ENCODE measurements around the gene HOXB13. TPM values are rescaled to one million over a fixed set of nuclear protein-coding genes. Genes with fewer than 3 reads are reported as not detected.

The HOXB13 gene
- total RNA-seq, 6 experiments from 2014 or later = not detected

DNA sequence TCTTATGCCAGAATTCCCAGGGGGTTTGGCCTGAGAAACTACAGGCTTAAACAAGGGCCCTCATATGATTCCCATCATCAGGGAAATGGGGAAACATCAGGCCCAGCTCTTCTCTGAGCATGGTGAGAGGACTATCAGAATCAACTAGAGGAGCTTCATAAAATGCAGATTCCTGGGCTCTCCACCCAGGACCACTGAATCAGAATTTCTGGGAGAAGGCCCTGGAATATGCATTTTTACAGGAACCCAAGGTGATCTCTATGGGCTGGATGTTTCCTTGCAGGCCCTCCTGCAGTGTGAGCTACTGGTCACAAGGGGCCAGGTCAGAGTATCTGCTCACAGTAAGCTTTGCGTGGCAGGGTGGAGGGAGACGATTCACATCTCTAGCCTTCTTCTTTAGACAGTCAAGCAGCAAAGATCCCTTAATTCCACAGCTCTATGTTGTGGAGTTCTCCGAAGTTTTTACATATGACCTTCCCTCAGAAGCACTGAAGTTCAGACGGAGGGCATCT, 38.8 kb upstream of the HOXB13 start:
- Mint-ChIP-seq H3K9me3 (no peaks in the 10 kb centered on the region), H3K36me3 (ENCODE audit: low read depth) (no peaks in the 10 kb centered on the region), H3K27ac (no peak overlapping the region), H3K4me1 (ENCODE audit: low read depth) (no peaks in the 10 kb centered on the region), H3K27me3 (ENCODE audit: insufficient read depth) (peaks cover 43% of the 10 kb centered on the region), H3K4me3 (no peak overlapping the region)
- TF ChIP-seq, protein P1, sequence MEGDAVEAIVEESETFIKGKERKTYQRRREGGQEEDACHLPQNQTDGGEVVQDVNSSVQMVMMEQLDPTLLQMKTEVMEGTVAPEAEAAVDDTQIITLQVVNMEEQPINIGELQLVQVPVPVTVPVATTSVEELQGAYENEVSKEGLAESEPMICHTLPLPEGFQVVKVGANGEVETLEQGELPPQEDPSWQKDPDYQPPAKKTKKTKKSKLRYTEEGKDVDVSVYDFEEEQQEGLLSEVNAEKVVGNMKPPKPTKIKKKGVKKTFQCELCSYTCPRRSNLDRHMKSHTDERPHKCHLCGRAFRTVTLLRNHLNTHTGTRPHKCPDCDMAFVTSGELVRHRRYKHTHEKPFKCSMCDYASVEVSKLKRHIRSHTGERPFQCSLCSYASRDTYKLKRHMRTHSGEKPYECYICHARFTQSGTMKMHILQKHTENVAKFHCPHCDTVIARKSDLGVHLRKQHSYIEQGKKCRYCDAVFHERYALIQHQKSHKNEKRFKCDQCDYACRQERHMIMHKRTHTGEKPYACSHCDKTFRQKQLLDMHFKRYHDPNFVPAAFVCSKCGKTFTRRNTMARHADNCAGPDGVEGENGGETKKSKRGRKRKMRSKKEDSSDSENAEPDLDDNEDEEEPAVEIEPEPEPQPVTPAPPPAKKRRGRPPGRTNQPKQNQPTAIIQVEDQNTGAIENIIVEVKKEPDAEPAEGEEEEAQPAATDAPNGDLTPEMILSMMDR (IDR thresholded peaks at IDR 0.05) = 0 out of 2 replicates have a peak, but pooled peaks have one; percentile 6
- DNase-seq = no peak

DNA sequence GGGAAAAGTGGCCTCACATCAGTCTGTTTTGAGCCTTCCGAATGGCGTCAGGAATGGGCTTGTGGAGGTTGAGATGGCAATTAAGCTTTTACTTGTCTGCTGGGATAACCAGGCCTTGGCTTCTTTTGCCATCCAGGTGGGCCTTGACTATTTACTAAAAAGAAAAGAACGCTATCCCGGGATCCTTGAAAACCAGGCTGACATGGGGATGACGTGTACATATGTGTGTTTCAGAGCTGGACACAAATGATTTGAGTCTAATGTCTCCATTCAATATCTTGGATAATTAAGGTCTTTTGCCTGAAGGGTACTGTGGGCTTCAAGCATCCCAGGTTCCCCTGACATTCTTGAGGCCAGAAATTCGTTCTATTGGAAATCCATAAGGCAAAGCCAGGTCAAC, 32.6 kb upstream of the HOXB13 start:
- TF ChIP-seq, protein P1 (IDR thresholded peaks at IDR 0.05) = no peak
- H3K4me3 Mint-ChIP-seq = no peak overlapping the region
- H3K9me3 Mint-ChIP-seq = no peaks in the 10 kb centered on the region
- H3K36me3 Mint-ChIP-seq (ENCODE audit: low read depth) = no peaks in the 10 kb centered on the region
- no peak overlapping the region for H3K27ac Mint-ChIP-seq
- DNase-seq = no peak
- peaks cover 38% of the 10 kb centered on the region for H3K27me3 Mint-ChIP-seq (ENCODE audit: insufficient read depth)
- peaks cover 20% of the 10 kb centered on the region for H3K4me1 Mint-ChIP-seq (ENCODE audit: low read depth)

DNA sequence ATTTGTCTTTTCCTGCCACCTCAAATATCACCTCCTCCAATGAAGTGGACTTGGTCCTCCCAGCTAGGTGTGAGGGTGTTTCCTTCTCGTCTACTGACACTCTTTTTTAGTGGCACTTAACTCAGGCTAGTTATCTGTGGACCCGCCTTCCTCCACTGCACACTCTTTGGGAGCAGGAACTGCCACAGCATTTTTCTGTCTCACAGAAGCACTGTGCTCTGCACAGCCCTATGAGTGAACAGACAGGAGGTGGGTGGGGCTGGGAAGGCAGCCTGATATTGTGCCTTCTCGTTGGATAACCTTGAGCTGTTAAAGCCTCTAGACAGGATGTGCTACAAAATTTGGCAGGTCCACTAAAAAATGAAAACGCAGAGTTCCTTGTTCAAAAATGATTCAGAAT, 31.9 kb upstream of the HOXB13 start:
- no peaks in the 10 kb centered on the region for H3K36me3 Mint-ChIP-seq (ENCODE audit: low read depth)
- TF ChIP-seq, protein P1 (IDR thresholded peaks at IDR 0.05) = no peak
- no peak overlapping the region for H3K4me3 Mint-ChIP-seq
- H3K4me1 Mint-ChIP-seq (ENCODE audit: low read depth) = peaks cover 25% of the 10 kb centered on the region
- H3K27me3 Mint-ChIP-seq (ENCODE audit: insufficient read depth) = peaks cover 37% of the 10 kb centered on the region
- no peaks in the 10 kb centered on the region for H3K9me3 Mint-ChIP-seq
- no peak overlapping the region for H3K27ac Mint-ChIP-seq
- DNase-seq = no peak

DNA sequence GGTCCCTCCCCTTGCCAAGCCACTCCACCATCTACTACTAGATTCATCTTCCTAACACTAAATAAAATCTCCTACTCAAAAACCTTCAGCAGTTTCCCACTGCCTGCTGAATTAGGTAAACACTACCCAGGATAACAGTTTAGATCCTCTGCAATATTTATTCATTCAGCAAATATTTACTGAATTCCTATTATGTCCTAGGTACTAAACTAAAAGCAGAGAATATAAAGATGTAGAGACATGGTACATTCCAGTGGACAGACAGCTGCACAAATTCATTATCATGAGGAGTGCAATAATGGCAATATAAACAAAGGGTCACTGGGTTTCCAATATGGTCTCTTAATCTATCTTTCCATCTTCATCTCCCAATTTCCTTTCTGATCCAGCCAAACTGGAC, 30.7 kb upstream of the HOXB13 start:
- H3K4me1 Mint-ChIP-seq (ENCODE audit: low read depth) = peaks cover 27% of the 10 kb centered on the region

DNA sequence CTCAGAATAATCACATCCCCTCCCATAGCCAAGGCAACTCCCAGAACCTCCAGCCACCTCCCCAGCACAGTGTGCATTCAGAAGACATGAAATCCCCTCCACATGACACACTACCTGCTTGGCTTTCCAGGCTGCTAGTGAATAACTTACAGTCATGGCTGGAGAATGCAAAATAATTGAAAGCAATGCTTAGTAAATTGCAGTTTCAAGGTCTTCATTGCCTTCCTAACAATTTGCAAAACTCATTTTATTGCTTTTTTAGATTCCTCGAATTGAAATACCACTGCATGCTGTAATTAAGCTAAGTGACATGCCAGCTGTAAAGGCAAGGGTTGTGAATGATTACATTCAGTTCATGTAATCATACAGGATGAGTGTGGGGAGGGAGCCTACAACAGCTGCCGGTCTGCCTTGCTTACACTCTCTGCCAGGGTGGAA, 29.0 kb upstream of the HOXB13 start:
- Mint-ChIP-seq H3K36me3 (ENCODE audit: low read depth) (no peaks in the 10 kb centered on the region), H3K4me3 (no peak overlapping the region), H3K9me3 (no peaks in the 10 kb centered on the region), H3K4me1 (ENCODE audit: low read depth) (peaks cover 43% of the 10 kb centered on the region), H3K27me3 (ENCODE audit: insufficient read depth) (peaks cover 44% of the 10 kb centered on the region), H3K27ac (no peak overlapping the region)
- TF ChIP-seq, protein P1 (IDR thresholded peaks at IDR 0.05) = no peak
- DNase-seq = peak; percentile 38

More for the DNA sequence above, 30.7 kb upstream of the HOXB13 start:
- no peak overlapping the region for H3K27ac Mint-ChIP-seq
- H3K27me3 Mint-ChIP-seq (ENCODE audit: insufficient read depth) = peaks cover 44% of the 10 kb centered on the region
- TF ChIP-seq, protein P1 (IDR thresholded peaks at IDR 0.05) = no peak
- no peak overlapping the region for H3K4me3 Mint-ChIP-seq
- no peak for DNase-seq
- no peaks in the 10 kb centered on the region for H3K9me3 Mint-ChIP-seq
- no peaks in the 10 kb centered on the region for H3K36me3 Mint-ChIP-seq (ENCODE audit: low read depth)
